Measurements from ENCODE around the gene MMP3. TPM values are rescaled to one million over a fixed set of nuclear protein-coding genes. Genes with fewer than 3 reads are reported as not detected.

MMP3 gene
- total RNA-seq, 1 donor from 2014 or later = not detected

GRCh38 chr11:102819491-102819890, 23.9 kb downstream of the MMP3 start:
- DNase-seq (ENCODE audit: low read depth) = no peak
- TF ChIP-seq CTCF (IDR thresholded peaks at IDR 0.05; ENCODE audit: insufficient read depth, low read length, poor library complexity, severe bottlenecking) = no peak
- Histone ChIP-seq H3K27me3 (ENCODE audit: control insufficient read depth, insufficient read depth, low read length) (no peaks in the 10 kb centered on the region), H3K4me3 (ENCODE audit: low read depth, low read length) (no peak overlapping the region), H3K36me3 (ENCODE audit: control insufficient read depth, insufficient read depth, low read length) (no peaks in the 10 kb centered on the region)

- no peak for TF ChIP-seq CTCF (IDR thresholded peaks at IDR 0.05; ENCODE audit: insufficient read depth, low read length, poor library complexity, severe bottlenecking)
- DNase-seq (ENCODE audit: low read depth) = no peak
- Histone ChIP-seq H3K27me3 (ENCODE audit: control insufficient read depth, insufficient read depth, low read length) (no peaks in the 10 kb centered on the region), H3K36me3 (ENCODE audit: control insufficient read depth, insufficient read depth, low read length) (no peaks in the 10 kb centered on the region), H3K4me3 (ENCODE audit: low read depth, low read length) (no peak overlapping the region)
Measured at GRCh38 chr11:102813484-102813883, 29.9 kb downstream of the MMP3 start.

GRCh38 chr11:102812188-102812587, 31.2 kb downstream of the MMP3 start:
- Histone ChIP-seq H3K4me3 (ENCODE audit: low read depth, low read length) (no peak overlapping the region), H3K27me3 (ENCODE audit: control insufficient read depth, insufficient read depth, low read length) (no peaks in the 10 kb centered on the region), H3K36me3 (ENCODE audit: control insufficient read depth, insufficient read depth, low read length) (no peaks in the 10 kb centered on the region)
- DNase-seq (ENCODE audit: low read depth) = no peak
- no peak for TF ChIP-seq CTCF (IDR thresholded peaks at IDR 0.05; ENCODE audit: insufficient read depth, low read length, poor library complexity, severe bottlenecking)

- no peak overlapping the region for H3K4me3 ChIP-seq (ENCODE audit: low read depth, low read length)
- H3K36me3 ChIP-seq (ENCODE audit: control insufficient read depth, insufficient read depth, low read length) = no peaks in the 10 kb centered on the region
- peak; percentile 63 for TF ChIP-seq CTCF (IDR thresholded peaks at IDR 0.05; ENCODE audit: insufficient read depth, low read length, poor library complexity, severe bottlenecking)
- DNase-seq (ENCODE audit: low read depth) = no peak
- H3K27me3 ChIP-seq (ENCODE audit: control insufficient read depth, insufficient read depth, low read length) = no peaks in the 10 kb centered on the region
Measured at GRCh38 chr11:102810950-102811660, 32.3 kb downstream of the MMP3 start.

- Histone ChIP-seq H3K4me3 (ENCODE audit: low read depth, low read length) (no peak overlapping the region), H3K36me3 (ENCODE audit: control insufficient read depth, insufficient read depth, low read length) (no peaks in the 10 kb centered on the region), H3K27me3 (ENCODE audit: control insufficient read depth, insufficient read depth, low read length) (no peaks in the 10 kb centered on the region)
- no peak for DNase-seq (ENCODE audit: low read depth)
- TF ChIP-seq CTCF (IDR thresholded peaks at IDR 0.05; ENCODE audit: insufficient read depth, low read length, poor library complexity, severe bottlenecking) = no peak
Measured at GRCh38 chr11:102809971-102810370, 33.4 kb downstream of the MMP3 start.

GRCh38 chr11:102807921-102808320, 35.5 kb downstream of the MMP3 start:
- DNase-seq (ENCODE audit: low read depth) = no peak

More at GRCh38 chr11:102807921-102808320, 35.5 kb downstream of the MMP3 start:
- Histone ChIP-seq H3K36me3 (ENCODE audit: control insufficient read depth, insufficient read depth, low read length) (no peaks in the 10 kb centered on the region), H3K4me3 (ENCODE audit: low read depth, low read length) (no peak overlapping the region), H3K27me3 (ENCODE audit: control insufficient read depth, insufficient read depth, low read length) (no peaks in the 10 kb centered on the region)
- TF ChIP-seq CTCF (IDR thresholded peaks at IDR 0.05; ENCODE audit: insufficient read depth, low read length, poor library complexity, severe bottlenecking) = peak; percentile 32
